ENCODE measurements around the gene RPL3.

RPL3 gene

GRCh38 chr22:39279170-39279850 lies 40.1 kb downstream of the RPL3 start:
- no peak for DNase-seq

DNA sequence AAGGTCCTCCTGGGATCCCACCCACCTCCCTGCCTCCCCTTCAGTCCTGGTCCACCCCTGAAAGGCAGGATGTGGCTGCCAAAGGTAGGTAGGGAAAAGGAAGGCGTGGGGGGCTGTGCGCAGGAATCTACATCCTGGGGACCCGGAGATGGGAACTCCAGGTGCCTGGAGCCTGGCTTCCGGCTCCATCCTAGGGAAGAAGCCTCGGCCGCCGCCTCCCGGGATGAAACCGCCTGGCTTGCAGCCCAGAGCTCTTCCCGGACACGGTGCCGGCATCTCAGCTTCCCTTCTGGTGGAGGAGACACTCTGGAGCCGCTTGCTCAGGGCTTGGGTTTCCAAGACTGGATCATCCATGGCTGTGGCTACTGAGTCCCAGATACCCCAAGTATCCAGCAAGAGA lies 41.4 kb downstream of the RPL3 start:
- DNase-seq: no peak

DNA sequence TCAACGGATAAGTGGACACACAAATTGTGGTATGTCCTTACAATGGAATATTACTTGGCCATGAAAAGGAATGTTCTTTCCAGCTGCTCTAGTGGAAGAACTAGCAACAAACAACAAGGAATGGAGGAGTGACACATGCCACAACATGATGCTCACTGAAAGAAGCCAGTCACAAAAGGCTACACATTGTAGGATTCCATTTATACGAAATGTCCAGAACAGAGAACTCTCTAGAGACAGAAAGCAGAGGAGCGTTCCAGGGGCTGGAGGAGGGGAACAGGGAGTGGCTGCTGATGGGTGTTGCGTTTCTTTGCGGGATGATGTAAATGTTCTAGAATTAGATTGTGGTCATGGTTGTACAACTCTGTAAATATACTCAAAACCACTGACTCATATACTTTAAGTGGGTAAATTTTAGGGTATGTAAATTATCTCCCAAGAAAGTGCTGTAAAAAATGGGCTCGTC lies 42.2 kb downstream of the RPL3 start:
- DNase-seq: no peak

DNA sequence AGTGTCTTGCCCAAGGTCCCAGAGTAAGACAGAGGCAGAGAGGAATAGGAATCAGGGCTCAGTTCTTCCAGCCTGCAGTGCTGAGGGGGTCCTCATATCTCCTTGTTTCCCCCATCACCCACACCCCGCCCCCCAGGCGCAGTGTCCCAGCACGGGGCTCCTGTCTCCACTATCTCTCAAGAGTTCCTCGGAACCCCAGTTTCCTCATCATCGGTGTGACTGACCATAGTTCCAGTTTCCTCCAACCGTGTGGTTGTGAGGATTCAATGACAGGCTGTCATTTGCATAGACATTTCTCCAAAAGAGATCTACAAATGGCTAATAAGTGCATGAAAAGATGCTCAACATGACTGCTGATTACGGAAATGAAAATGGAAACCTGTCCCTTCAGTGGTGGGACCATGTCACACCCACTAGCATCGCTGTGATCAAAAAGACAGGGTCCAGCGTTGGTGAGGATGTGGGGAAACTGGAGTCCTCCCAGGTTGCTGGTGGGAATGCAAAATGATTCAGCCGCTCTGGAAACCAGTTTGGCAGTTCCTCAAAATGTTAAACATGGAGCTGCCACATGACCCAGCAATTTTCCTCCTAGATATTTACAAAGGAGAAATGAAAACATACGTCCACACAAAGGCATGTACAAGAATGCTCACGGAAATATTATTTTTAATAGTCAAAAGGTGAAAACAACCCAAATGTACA lies 42.8 kb downstream of the RPL3 start:
- DNase-seq: no peak

GRCh38 chr22:39275814-39276439 lies 43.5 kb downstream of the RPL3 start:
- DNase-seq: no peak

GRCh38 chr22:39273950-39274887 lies 45.2 kb downstream of the RPL3 start:
- no peak for DNase-seq

GRCh38 chr22:39270792-39271191 lies 48.6 kb downstream of the RPL3 start:
- no peak for DNase-seq

GRCh38 chr22:39270280-39270679 lies 49.1 kb downstream of the RPL3 start:
- DNase-seq: no peak

- DNase-seq: no peak
Measured at GRCh38 chr22:39269095-39269790, 50.2 kb downstream of the RPL3 start.

- DNase-seq: no peak
Measured at GRCh38 chr22:39268645-39269044, 50.8 kb downstream of the RPL3 start.

DNA sequence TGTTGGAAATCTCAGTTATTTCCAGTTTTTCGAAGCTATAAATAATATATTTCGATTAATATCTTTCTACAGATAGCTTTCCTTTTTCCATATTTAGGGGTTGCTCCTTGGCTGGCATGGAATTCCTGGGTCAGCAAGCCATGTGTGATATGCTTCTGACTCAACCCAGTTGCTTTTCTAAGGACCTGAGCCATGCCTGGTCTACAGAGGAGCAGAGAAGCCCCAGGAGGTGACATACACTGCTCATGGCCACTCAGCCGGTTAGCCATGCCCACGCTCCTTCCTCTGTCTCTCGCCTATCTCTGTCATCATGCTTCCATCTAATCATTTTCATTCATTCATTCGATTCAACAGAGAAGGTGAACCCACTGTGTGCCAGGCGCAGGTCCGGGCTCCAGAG lies 51.4 kb downstream of the RPL3 start:
- DNase-seq: no peak

GRCh38 chr22:39266398-39267030 lies 52.9 kb downstream of the RPL3 start:
- no peak for DNase-seq

DNA sequence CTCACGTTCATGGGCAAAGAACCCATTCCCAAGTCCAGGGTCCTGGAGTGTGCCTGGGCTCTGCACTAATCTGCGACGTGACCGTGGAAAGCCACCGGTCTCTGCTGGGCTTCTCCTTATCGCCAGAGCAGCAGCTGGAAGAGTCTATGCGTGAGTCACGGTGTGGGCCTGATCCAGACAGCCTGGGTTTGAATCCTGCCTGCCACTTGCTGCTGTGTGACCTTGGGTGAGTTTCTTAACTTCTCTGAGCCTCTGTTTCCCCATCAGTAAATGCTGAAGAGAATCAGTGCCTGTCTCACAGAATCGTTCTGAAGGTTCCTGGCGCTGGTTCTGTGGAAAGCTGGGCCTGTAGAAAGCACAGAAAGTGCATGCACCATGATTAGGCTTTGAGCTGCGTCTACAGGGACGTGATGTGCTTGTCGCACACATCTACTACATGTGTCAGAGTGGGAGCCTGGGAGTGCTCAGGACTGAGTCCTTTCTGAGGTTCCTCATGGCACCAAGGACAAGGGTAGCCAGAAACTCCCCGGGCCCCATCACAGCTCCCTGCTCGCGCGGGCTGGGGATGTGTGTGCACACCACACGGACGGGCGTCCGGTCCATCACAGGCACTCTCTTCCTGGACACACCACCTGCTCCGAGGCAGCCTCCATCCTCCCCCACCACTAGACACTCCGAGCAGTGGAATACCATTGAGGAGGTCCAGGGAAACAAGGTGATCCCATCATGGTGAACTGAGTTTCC lies 54.1 kb downstream of the RPL3 start:
- DNase-seq: no peak

- no peak for DNase-seq
Measured at GRCh38 chr22:39264349-39265038, 54.9 kb downstream of the RPL3 start.

- DNase-seq: no peak
Measured at GRCh38 chr22:39263626-39264348, 55.6 kb downstream of the RPL3 start.

Data from DMS 273 treated with DMSO at 0.1 percent for 48 hours (cell line).